Neuronal stem cell (in vitro differentiated cells): Measurements from ENCODE around the gene INSIG2.

ENCODE experiments used
- DNase-seq: peaks from one replicate; pipeline ENCODE4 v3.0.0-alpha.2; 2013; ENCODE audit warnings: low spot score
- H2AFZ ChIP-seq: one replicate; pipeline ENCODE4 v1.6.1; 2013; ENCODE audit warnings: mild to moderate bottlenecking, low read length, inconsistent platforms
- H2AK5ac ChIP-seq: 2 replicates; pipeline ENCODE4 v1.6.1; 2013; ENCODE audit warnings: low read depth, mild to moderate bottlenecking, inconsistent platforms, low read length, moderate library complexity, mixed read lengths
- H2BK120ac ChIP-seq: 2 replicates; pipeline ENCODE4 v1.6.1; 2013; ENCODE audit warnings: low read depth, mild to moderate bottlenecking, inconsistent platforms, low read length, moderate library complexity, mixed read lengths
- H2BK12ac ChIP-seq: one replicate; pipeline ENCODE4 v1.6.1; 2013; ENCODE audit warnings: low read length, inconsistent platforms
- H2BK15ac ChIP-seq: 2 replicates; pipeline ENCODE4 v1.6.1; 2013; ENCODE audit warnings: mild to moderate bottlenecking, low read length, inconsistent platforms, mixed read lengths
- H2BK5ac ChIP-seq: one replicate; pipeline ENCODE4 v1.6.1; 2013; ENCODE audit warnings: inconsistent platforms, mild to moderate bottlenecking, low read length, moderate library complexity
- H3K14ac ChIP-seq: one replicate; pipeline ENCODE4 v1.6.1; 2013; ENCODE audit warnings: low read length, inconsistent platforms
- H3K18ac ChIP-seq: 2 replicates; pipeline ENCODE4 v1.6.1; 2013; ENCODE audit warnings: low read length, inconsistent platforms
- H3K23ac ChIP-seq: 2 replicates; pipeline ENCODE4 v1.6.1; 2013; ENCODE audit warnings: low read depth, mild to moderate bottlenecking, mixed read lengths, low read length, inconsistent platforms; ENCODE audit not compliant: poor library complexity
- H3K27ac ChIP-seq: replicated peaks from 3 replicates; pipeline ENCODE4 v1.5.1; 2013; ENCODE audit warnings: low read length, inconsistent platforms
- H3K27me3 ChIP-seq, 3 experiments: 2 replicates each; pipeline ENCODE4 v1.6.1; 2013; ENCODE audit warnings: low read length in 3 of 3, mild to moderate bottlenecking in 2 of 3, inconsistent platforms in 1 of 3, low read depth in 1 of 3, mixed read lengths in 1 of 3, moderate library complexity in 1 of 3; ENCODE audit not compliant: control insufficient read depth in 3 of 3, insufficient read depth in 3 of 3
- H3K36me3 ChIP-seq, 2 donors: replicated peaks in 1 of 2; 2 replicates each; pipeline ENCODE4 v1.6.1; 2013; ENCODE audit warnings: low read length in 2 of 2; ENCODE audit not compliant: control insufficient read depth in 2 of 2, insufficient read depth in 2 of 2
- H3K4ac ChIP-seq: 2 replicates; pipeline ENCODE4 v1.6.1; 2013; ENCODE audit warnings: inconsistent platforms, mild to moderate bottlenecking, low read length, moderate library complexity
- H3K4me1 ChIP-seq, 2 donors: 1 replicate in 1 of 2; 2 replicates in 1 of 2; pipeline ENCODE4 v1.6.1; 2013; ENCODE audit warnings: low read length in 2 of 2, low read depth in 1 of 2; ENCODE audit not compliant: control insufficient read depth in 2 of 2, insufficient read depth in 1 of 2
- H3K4me2 ChIP-seq: one replicate; pipeline ENCODE4 v1.6.1; 2013; ENCODE audit warnings: mild to moderate bottlenecking, low read length, inconsistent platforms; ENCODE audit not compliant: insufficient read depth, poor library complexity, severe bottlenecking
- H3K4me3 ChIP-seq, 2 donors: 2 replicates each; pipeline ENCODE4 v1.5.1; 2013; ENCODE audit warnings: low read length in 2 of 2, mild to moderate bottlenecking in 2 of 2, inconsistent platforms in 1 of 2, moderate library complexity in 1 of 2
- H3K79me1 ChIP-seq: one replicate; pipeline ENCODE4 v1.6.1; 2013; ENCODE audit warnings: low read depth, mild to moderate bottlenecking, inconsistent platforms, low read length, moderate library complexity
- H3K9ac ChIP-seq: one replicate; pipeline ENCODE4 v1.6.1; 2013; ENCODE audit warnings: mild to moderate bottlenecking, low read depth, low read length, inconsistent platforms; ENCODE audit not compliant: poor library complexity
- H3K9me3 ChIP-seq, 2 donors: replicated peaks in 1 of 2; 2 replicates each; pipeline versions ENCODE3 to v1.6.1; 2013; ENCODE audit warnings: low read length in 2 of 2, mild to moderate bottlenecking in 2 of 2, inconsistent platforms in 1 of 2, low read depth in 1 of 2, mixed read lengths in 1 of 2, moderate library complexity in 1 of 2; ENCODE audit not compliant: control insufficient read depth in 2 of 2, insufficient read depth in 1 of 2
- H4K8ac ChIP-seq: one replicate; pipeline ENCODE4 v1.6.1; 2013; ENCODE audit warnings: low read depth, mild to moderate bottlenecking, inconsistent platforms, low read length, moderate library complexity
- H4K91ac ChIP-seq: one replicate; pipeline ENCODE4 v1.6.1; 2013; ENCODE audit warnings: low read length, low read depth, mild to moderate bottlenecking, inconsistent platforms; ENCODE audit not compliant: poor library complexity
- WGBS, 2 donors: extraction: QIAGEN DNeasy Blood & Tissue Kit; methylation state at CpG; one replicate each; pipeline ENCODE4 v1.1.7; 2013; ENCODE audit warnings: missing lambda C conversion rate in 2 of 2, mixed read lengths in 1 of 2; ENCODE audit not compliant: insufficient read length in 2 of 2, insufficient replicate concordance in 1 of 2; ENCODE audit errors: extremely low coverage in 2 of 2; 5-methylcytosine and 5-hydroxymethylcytosine counted together

Gene INSIG2

DNA sequence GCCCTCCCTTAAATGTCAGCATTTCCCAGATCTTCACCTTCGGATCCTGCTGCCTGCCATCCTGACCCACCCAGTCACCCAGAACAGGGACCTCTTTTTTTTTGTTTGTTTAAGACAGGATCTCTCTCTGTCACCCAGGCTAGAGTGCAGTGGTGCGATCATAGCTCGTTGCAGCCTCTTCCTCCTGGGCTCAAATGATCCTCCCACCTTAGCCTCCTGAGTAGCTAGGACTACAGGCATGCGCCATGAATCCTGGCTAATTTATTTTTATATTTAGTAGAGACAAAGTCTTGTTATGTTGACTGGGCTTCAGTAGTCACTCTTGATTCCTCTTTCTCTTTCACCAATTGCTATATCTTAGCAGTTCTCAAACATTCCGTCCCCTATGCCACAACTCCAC lies 39.0 kb downstream of the INSIG2 start:
- Histone ChIP-seq H3K18ac (no peak overlapping the region), H3K14ac (no peak overlapping the region), H3K4me1 (no peaks in the 10 kb centered on the region), H3K4me2 (no peak overlapping the region), H2BK12ac (no peak overlapping the region), H3K79me1 (no peaks in the 10 kb centered on the region), H2BK15ac (no peak overlapping the region), H3K27ac (no peak overlapping the region), H3K9ac (no peak overlapping the region), H3K27me3 (peaks cover 0 to 2% (median 0%) of the 10 kb centered on the region in 3 experiments), H4K91ac (no peak overlapping the region), H3K4me3 (no peak overlapping the region), H2AK5ac (no peak overlapping the region), H4K8ac (no peak overlapping the region), H2BK5ac (no peak overlapping the region), H3K23ac (no peak overlapping the region), H3K9me3 (no peaks in the 10 kb centered on the region), H2BK120ac (no peak overlapping the region), H3K36me3 (no peaks in the 10 kb centered on the region), H3K4ac (no peak overlapping the region), H2AFZ (no peak overlapping the region)
- no peak for DNase-seq
- WGBS, 2 donors = no CpG with 5 or more reads among the region's 5 CpGs

DNA sequence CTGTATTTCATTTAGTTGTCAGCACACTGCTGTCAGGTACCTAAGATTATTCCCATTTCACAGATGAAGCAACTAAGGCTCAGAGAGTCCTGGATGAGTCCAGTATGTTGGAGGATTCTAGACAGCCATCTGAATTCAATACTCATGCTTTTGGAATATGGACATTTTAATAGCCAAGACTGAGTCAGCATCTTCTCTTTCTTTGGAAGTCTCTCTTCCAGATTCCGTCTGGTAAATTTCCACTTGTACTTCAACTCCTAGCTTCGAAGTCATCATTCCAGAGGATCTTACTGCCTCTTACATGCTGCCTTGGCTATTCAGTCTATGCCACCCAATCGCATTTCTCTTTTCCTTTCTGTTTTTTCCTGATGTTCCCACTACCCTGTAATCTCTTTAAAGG lies 40.6 kb downstream of the INSIG2 start:
- H3K4me1 ChIP-seq = no peaks in the 10 kb centered on the region
- H3K4me2 ChIP-seq = no peak overlapping the region
- H2BK120ac ChIP-seq = no peak overlapping the region
- H4K91ac ChIP-seq = no peak overlapping the region
- H3K27me3 ChIP-seq = peaks cover 0 to 2% (median 0%) of the 10 kb centered on the region in 3 experiments
- no peak overlapping the region for H3K4ac ChIP-seq
- H3K23ac ChIP-seq = no peak overlapping the region
- no peak overlapping the region for H2BK15ac ChIP-seq
- DNase-seq = no peak
- H3K9ac ChIP-seq = no peak overlapping the region
- WGBS, 2 donors = no CpG with 5 or more reads among the region's 3 CpGs
- H2AK5ac ChIP-seq = no peak overlapping the region
- no peak overlapping the region for H2BK5ac ChIP-seq
- H3K4me3 ChIP-seq = no peak overlapping the region
- no peak overlapping the region for H3K18ac ChIP-seq
- no peaks in the 10 kb centered on the region for H3K79me1 ChIP-seq
- H2AFZ ChIP-seq = no peak overlapping the region
- H3K27ac ChIP-seq = no peak overlapping the region
- no peaks in the 10 kb centered on the region for H3K36me3 ChIP-seq
- H3K14ac ChIP-seq = no peak overlapping the region
- H4K8ac ChIP-seq = no peak overlapping the region
- no peak overlapping the region for H2BK12ac ChIP-seq
- no peaks in the 10 kb centered on the region for H3K9me3 ChIP-seq

DNA sequence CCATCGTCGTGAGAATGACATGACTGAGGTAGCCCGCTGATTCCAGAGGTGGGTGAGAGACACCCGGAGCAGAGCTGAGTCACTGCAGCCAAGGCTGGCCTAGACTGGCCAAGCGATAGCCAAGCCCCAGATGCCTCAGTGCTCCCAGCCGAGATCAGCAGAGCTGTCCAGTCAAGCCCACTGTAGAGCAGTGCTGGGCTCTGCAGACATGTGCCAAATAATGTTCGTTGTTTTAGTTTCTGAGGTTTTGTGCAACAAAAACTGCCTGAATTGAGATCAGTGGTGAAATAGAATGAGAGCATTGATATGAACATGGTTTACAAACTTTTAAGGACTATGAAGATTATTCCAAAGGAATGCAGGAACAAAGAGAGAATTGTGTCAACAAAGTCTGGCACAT lies 42.1 kb downstream of the INSIG2 start:
- Histone ChIP-seq H2BK5ac (no peak overlapping the region), H2BK12ac (no peak overlapping the region), H4K91ac (no peak overlapping the region), H3K14ac (no peak overlapping the region), H3K27ac (no peak overlapping the region), H2BK120ac (no peak overlapping the region), H4K8ac (no peak overlapping the region), H3K4me1 (no peaks in the 10 kb centered on the region), H3K36me3 (no peaks in the 10 kb centered on the region), H3K23ac (no peak overlapping the region), H3K27me3 (peaks cover 0 to 2% (median 0%) of the 10 kb centered on the region in 3 experiments), H3K9ac (no peak overlapping the region), H3K18ac (no peak overlapping the region), H2AFZ (no peak overlapping the region), H3K9me3 (no peaks in the 10 kb centered on the region), H3K79me1 (no peaks in the 10 kb centered on the region), H3K4me2 (no peak overlapping the region), H2BK15ac (no peak overlapping the region), H2AK5ac (no peak overlapping the region), H3K4me3 (no peak overlapping the region), H3K4ac (no peak overlapping the region)
- WGBS, 2 donors = no CpG with 5 or more reads among the region's 7 CpGs
- no peak for DNase-seq

DNA sequence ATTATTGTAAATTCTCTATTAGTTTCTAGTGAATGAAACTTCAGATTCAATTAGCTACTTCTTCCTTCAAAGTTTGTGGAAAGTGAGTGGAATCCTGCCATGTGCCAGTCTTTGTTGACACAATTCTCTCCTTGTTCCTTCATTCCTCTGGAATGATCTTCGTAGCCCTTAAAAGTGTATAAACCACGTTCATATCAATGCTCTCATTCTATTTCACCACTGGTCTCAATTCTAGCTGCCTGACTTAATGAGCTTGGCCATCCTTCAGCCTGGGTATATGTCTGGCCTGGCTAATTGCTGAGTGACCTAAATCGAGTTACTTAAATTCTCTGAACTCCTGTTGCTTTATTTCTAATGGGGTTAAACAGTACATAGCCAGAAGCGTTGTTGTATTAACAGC lies 43.5 kb downstream of the INSIG2 start:
- no peaks in the 10 kb centered on the region for H3K9me3 ChIP-seq
- H3K9ac ChIP-seq = no peak overlapping the region
- H3K23ac ChIP-seq = no peak overlapping the region
- H3K36me3 ChIP-seq = no peaks in the 10 kb centered on the region
- no peak overlapping the region for H3K14ac ChIP-seq
- no peak overlapping the region for H2AFZ ChIP-seq
- no peak overlapping the region for H2BK120ac ChIP-seq
- H3K27me3 ChIP-seq = peaks cover 0 to 2% (median 0%) of the 10 kb centered on the region in 3 experiments
- no peak for DNase-seq
- H2AK5ac ChIP-seq = no peak overlapping the region
- H2BK12ac ChIP-seq = no peak overlapping the region
- H3K27ac ChIP-seq = no peak overlapping the region
- H3K4me2 ChIP-seq = no peak overlapping the region
- no peak overlapping the region for H4K8ac ChIP-seq
- H4K91ac ChIP-seq = no peak overlapping the region
- no peak overlapping the region for H3K4me3 ChIP-seq
- no peak overlapping the region for H3K4ac ChIP-seq
- H3K18ac ChIP-seq = no peak overlapping the region
- H3K4me1 ChIP-seq = no peaks in the 10 kb centered on the region
- no peak overlapping the region for H2BK5ac ChIP-seq
- no CpG with 5 or more reads among the region's 4 CpGs for WGBS, 2 donors
- no peak overlapping the region for H2BK15ac ChIP-seq
- no peaks in the 10 kb centered on the region for H3K79me1 ChIP-seq
